CD4-positive, CD25-positive, alpha-beta regulatory T cell (primary cell): Measurements from ENCODE around the gene FERMT1. TPM values are rescaled to one million over a fixed set of nuclear protein-coding genes. Genes with fewer than 3 reads are reported as not detected.

Source experiments
- ATAC-seq, 2 donors: fragments of 150-1000 bp; cut with Tn5 transposase; one replicate each; pipeline ENCODE4 v1.10.0; 2021; ENCODE audit warnings: low read depth in 2 of 2, moderate number of reproducible peaks in 2 of 2, moderate library complexity in 1 of 2
- DNase-seq, 3 donors: peaks; one replicate each; pipeline versions ENCODE4 v3.0.0 to v3.0.0-alpha.2; 2012 to 2022; ENCODE audit warnings: mixed read lengths in 1 of 3
- H3K27ac ChIP-seq: one replicate; pipeline ENCODE4 v1.7.0; 2013; ENCODE audit warnings: mild to moderate bottlenecking, low read length; ENCODE audit not compliant: insufficient read depth, poor library complexity, severe bottlenecking
- H3K27me3 ChIP-seq: one replicate; pipeline ENCODE4 v1.7.0; 2013; ENCODE audit warnings: low read length; ENCODE audit not compliant: control insufficient read depth, insufficient read depth
- H3K36me3 ChIP-seq: one replicate; pipeline ENCODE4 v1.7.0; 2013; ENCODE audit warnings: mild to moderate bottlenecking, low read length, moderate library complexity; ENCODE audit not compliant: control insufficient read depth, insufficient read depth
- H3K4me1 ChIP-seq: 2 replicates; pipeline ENCODE4 v1.7.0; 2013; ENCODE audit warnings: mild to moderate bottlenecking, low read length; ENCODE audit not compliant: insufficient read depth, control insufficient read depth, poor library complexity, severe bottlenecking
- H3K4me3 ChIP-seq: one replicate; pipeline ENCODE4 v1.7.0; 2013; ENCODE audit warnings: low read depth, mild to moderate bottlenecking, low read length, moderate library complexity
- H3K9me3 ChIP-seq, 2 experiments: 1 replicate in 1 of 2; 2 replicates in 1 of 2; pipeline ENCODE4 v1.7.0; 2013; ENCODE audit warnings: low read length in 2 of 2, mild to moderate bottlenecking in 1 of 2, moderate library complexity in 1 of 2; ENCODE audit not compliant: control insufficient read depth in 2 of 2
- H3K27ac Mint-ChIP-seq, 3 donors: one replicate each; pipeline ENCODE4 v1.8.0; 2020 to 2022; ENCODE audit warnings: mild to moderate bottlenecking in 3 of 3, mixed read lengths in 3 of 3, moderate library complexity in 2 of 3
- H3K27me3 Mint-ChIP-seq: one replicate; pipeline ENCODE4 v1.8.0; 2022; ENCODE audit warnings: mild to moderate bottlenecking, mixed read lengths
- H3K36me3 Mint-ChIP-seq: one replicate; pipeline ENCODE4 v1.8.0; 2020; ENCODE audit warnings: mixed read lengths
- H3K4me1 Mint-ChIP-seq, 4 donors: one replicate each; pipeline ENCODE4 v1.8.0; 2020 to 2022; ENCODE audit warnings: mixed read lengths in 4 of 4, mild to moderate bottlenecking in 1 of 4
- H3K4me3 Mint-ChIP-seq, 4 donors: one replicate each; pipeline ENCODE4 v1.8.0; 2020 to 2022; ENCODE audit warnings: mild to moderate bottlenecking in 4 of 4, mixed read lengths in 4 of 4, moderate library complexity in 3 of 4
- H3K9me3 Mint-ChIP-seq, 7 donors: one replicate each; pipeline ENCODE4 v1.8.0; 2020 to 2022; ENCODE audit warnings: mixed read lengths in 7 of 7, mild to moderate bottlenecking in 3 of 7, moderate library complexity in 2 of 7
- polyA plus RNA-seq, 4 donors: library from polyadenylated mRNA; unstranded; fragments of 300-500 nt; fragmentation: Illumina TruSeq; gene quantifications; one replicate each; pipeline ENCODE4 v1.2.3, GENCODE V29; 2021
- total RNA-seq: library from RNA; stranded (reverse); gene quantifications from one replicate; pipeline ENCODE4 v1.2.3, GENCODE V29; 2022

Gene FERMT1
- total and polyA plus RNA-seq, 5 donors from 2014 or later, result not detected

GRCh38 chr20:6045566-6045965 lies 77.3 kb downstream of the FERMT1 start:
- Histone ChIP-seq H3K36me3 (peaks cover 4% of the 10 kb centered on the region), H3K4me3 (no peak overlapping the region), H3K27me3 (peaks cover 4% of the 10 kb centered on the region), H3K9me3 (no peaks in the 10 kb centered on the region), H3K27ac (no peak overlapping the region), H3K4me1 (no peaks in the 10 kb centered on the region)
- H3K27ac Mint-ChIP-seq, result no peak overlapping the region
- no peaks in the 10 kb centered on the region for H3K9me3 Mint-ChIP-seq
- H3K4me1 Mint-ChIP-seq, result peaks cover 0 to 2% (median under 1%) of the 10 kb centered on the region in 4 donors
- peaks cover 5% of the 10 kb centered on the region for H3K36me3 Mint-ChIP-seq
- H3K4me3 Mint-ChIP-seq, result no peak overlapping the region
- peaks cover 7% of the 10 kb centered on the region for H3K27me3 Mint-ChIP-seq
- ATAC-seq (no peak), DNase-seq (no peak)

DNA sequence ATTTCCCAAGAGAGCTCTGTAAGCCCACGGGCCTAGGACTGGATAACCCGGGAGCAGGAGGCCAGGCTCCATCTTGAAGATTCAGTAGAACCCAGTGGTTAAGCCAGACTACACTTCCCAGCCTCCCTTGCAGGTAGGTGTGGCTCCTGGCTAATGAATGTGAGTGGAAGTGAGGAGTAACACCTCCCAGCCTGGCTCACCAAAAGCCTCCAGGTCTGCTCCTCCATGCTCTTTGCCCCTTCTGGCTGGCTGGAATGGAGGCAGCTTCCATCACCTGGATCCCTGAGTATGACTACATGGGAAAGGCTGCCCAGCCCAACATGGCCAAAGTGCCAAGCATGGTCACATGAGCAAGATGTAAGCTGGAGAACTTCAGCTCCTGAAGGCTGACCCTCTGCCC lies 78.7 kb downstream of the FERMT1 start:
- Mint-ChIP-seq H3K27me3 (no peaks in the 10 kb centered on the region), H3K9me3 (no peaks in the 10 kb centered on the region), H3K27ac (peak overlapping the region in 1 of 3 donors; percentile 18), H3K36me3 (peaks cover 15% of the 10 kb centered on the region), H3K4me1 (peaks cover 0 to 1% (median 0%) of the 10 kb centered on the region in 4 donors), H3K4me3 (no peak overlapping the region)
- DNase-seq (no peak), ATAC-seq (no peak)
- Histone ChIP-seq H3K27me3 (no peaks in the 10 kb centered on the region), H3K4me3 (no peak overlapping the region), H3K9me3 (no peaks in the 10 kb centered on the region), H3K36me3 (peaks cover 18% of the 10 kb centered on the region), H3K4me1 (no peaks in the 10 kb centered on the region), H3K27ac (no peak overlapping the region)

GRCh38 chr20:6041808-6042265 lies 81.0 kb downstream of the FERMT1 start:
- no peaks in the 10 kb centered on the region for H3K9me3 ChIP-seq
- H3K27me3 Mint-ChIP-seq, result no peaks in the 10 kb centered on the region
- no peak overlapping the region for H3K27ac ChIP-seq
- no peak overlapping the region for H3K4me3 Mint-ChIP-seq
- peaks cover 39% of the 10 kb centered on the region for H3K36me3 ChIP-seq
- ATAC-seq (no peak), DNase-seq (no peak)
- no peak overlapping the region for H3K27ac Mint-ChIP-seq
- no peaks in the 10 kb centered on the region for H3K27me3 ChIP-seq
- no peak overlapping the region for H3K4me3 ChIP-seq
- no peaks in the 10 kb centered on the region for H3K4me1 Mint-ChIP-seq
- peaks cover 34% of the 10 kb centered on the region for H3K36me3 Mint-ChIP-seq
- no peaks in the 10 kb centered on the region for H3K9me3 Mint-ChIP-seq
- no peaks in the 10 kb centered on the region for H3K4me1 ChIP-seq

DNA sequence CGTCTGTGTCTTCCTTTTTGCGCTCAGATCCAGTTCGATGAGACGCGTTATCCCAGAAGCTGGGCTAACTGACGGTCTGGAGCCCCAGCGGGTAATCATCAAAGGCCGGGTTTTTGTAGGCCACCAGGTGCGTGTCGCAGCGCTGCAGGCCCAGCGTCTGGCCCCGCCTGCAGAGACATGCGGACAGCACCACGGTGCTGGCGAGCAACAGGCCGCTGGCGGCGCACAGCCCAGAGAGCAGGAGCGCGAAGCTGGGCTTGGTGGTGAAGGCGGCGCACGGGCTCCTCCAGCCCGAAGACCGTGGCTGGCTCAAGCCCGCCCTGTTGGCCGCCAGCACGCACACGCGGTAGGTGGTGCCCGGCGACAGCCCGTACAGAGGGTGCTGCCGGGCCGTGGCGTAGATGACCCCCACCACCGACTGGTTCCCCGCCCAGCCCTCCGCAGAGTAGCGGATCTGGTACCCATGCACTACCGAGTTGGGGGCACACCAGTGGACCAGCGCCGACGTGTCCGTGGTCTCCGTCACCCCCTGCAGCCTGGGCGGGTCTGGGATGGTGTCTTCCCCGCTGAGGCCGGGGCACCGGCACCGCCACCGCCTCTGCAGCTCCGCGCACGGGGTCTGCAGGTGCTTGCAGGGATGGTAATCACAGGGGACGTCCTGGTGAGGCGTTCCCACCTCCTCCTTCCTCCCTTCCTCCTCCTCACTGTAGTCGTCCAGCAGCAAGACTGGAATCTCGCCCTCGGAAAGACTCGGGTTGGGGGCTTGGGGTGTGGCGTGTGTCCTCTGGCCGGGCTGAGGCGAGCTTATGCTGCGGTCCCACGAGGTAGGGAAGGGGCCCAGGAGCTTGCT lies 81.6 kb downstream of the FERMT1 start:
- Mint-ChIP-seq H3K27ac (no peak overlapping the region), H3K27me3 (no peaks in the 10 kb centered on the region), H3K4me3 (no peak overlapping the region), H3K9me3 (no peaks in the 10 kb centered on the region), H3K4me1 (no peaks in the 10 kb centered on the region), H3K36me3 (peaks cover 35% of the 10 kb centered on the region)
- no peaks in the 10 kb centered on the region for H3K27me3 ChIP-seq
- H3K36me3 ChIP-seq, result peaks cover 45% of the 10 kb centered on the region
- H3K9me3 ChIP-seq, result no peaks in the 10 kb centered on the region
- no peak for ATAC-seq
- H3K4me3 ChIP-seq, result no peak overlapping the region
- no peak for DNase-seq
- no peaks in the 10 kb centered on the region for H3K4me1 ChIP-seq
- no peak overlapping the region for H3K27ac ChIP-seq

GRCh38 chr20:6040540-6040939 lies 82.3 kb downstream of the FERMT1 start:
- no peaks in the 10 kb centered on the region for H3K4me1 Mint-ChIP-seq
- no peak overlapping the region for H3K4me3 ChIP-seq
- ATAC-seq, result no peak
- no peaks in the 10 kb centered on the region for H3K9me3 Mint-ChIP-seq
- peaks cover 35% of the 10 kb centered on the region for H3K36me3 Mint-ChIP-seq
- H3K27ac Mint-ChIP-seq, result no peak overlapping the region
- H3K27me3 Mint-ChIP-seq, result no peaks in the 10 kb centered on the region
- no peaks in the 10 kb centered on the region for H3K4me1 ChIP-seq
- H3K4me3 Mint-ChIP-seq, result peak overlapping the region in 1 of 4 donors; percentile 51
- no peak overlapping the region for H3K27ac ChIP-seq
- no peak for DNase-seq
- H3K27me3 ChIP-seq, result no peaks in the 10 kb centered on the region
- H3K9me3 ChIP-seq, result no peaks in the 10 kb centered on the region
- peaks cover 47% of the 10 kb centered on the region for H3K36me3 ChIP-seq

DNA sequence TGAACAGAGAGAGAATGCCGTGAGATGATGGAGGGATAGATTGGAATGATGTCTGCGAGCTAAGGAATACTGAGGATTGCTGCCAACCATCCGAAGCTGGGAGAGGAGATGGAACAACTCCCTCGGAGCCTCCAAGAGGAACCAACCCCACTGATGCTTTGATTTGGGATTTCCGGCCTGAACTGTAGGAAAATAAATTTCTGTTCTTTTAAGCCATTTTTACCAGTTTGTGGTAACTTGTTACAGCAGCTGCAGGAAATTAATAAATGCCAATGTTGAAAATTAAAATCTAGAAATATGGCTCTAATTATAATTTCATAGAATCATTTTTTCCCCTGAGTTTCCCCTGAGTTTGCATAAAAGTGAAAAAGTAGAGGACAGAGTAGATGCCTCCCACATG lies 83.1 kb downstream of the FERMT1 start:
- Mint-ChIP-seq H3K4me3 (no peak overlapping the region), H3K27me3 (no peaks in the 10 kb centered on the region), H3K27ac (no peak overlapping the region), H3K9me3 (no peaks in the 10 kb centered on the region), H3K36me3 (peaks cover 36% of the 10 kb centered on the region), H3K4me1 (peaks cover 0 to under 1% (median under 1%) of the 10 kb centered on the region in 4 donors)
- H3K27me3 ChIP-seq, result no peaks in the 10 kb centered on the region
- DNase-seq (no peak), ATAC-seq (no peak)
- H3K27ac ChIP-seq, result no peak overlapping the region
- H3K4me3 ChIP-seq, result no peak overlapping the region
- H3K4me1 ChIP-seq, result no peaks in the 10 kb centered on the region
- peaks cover 52% of the 10 kb centered on the region for H3K36me3 ChIP-seq
- H3K9me3 ChIP-seq, result no peaks in the 10 kb centered on the region

- no peaks in the 10 kb centered on the region for H3K9me3 ChIP-seq
- H3K4me1 Mint-ChIP-seq, result peaks cover 0 to 10% (median 3%) of the 10 kb centered on the region in 4 donors
- H3K4me3 ChIP-seq, result no peak overlapping the region
- DNase-seq, result no peak
- H3K27me3 Mint-ChIP-seq, result no peaks in the 10 kb centered on the region
- peaks cover 65% of the 10 kb centered on the region for H3K36me3 ChIP-seq
- H3K4me3 Mint-ChIP-seq, result no peak overlapping the region
- H3K36me3 Mint-ChIP-seq, result peaks cover 46% of the 10 kb centered on the region
- H3K27ac Mint-ChIP-seq, result peak overlapping the region in 1 of 3 donors; percentile 64
- no peaks in the 10 kb centered on the region for H3K4me1 ChIP-seq
- H3K27me3 ChIP-seq, result no peaks in the 10 kb centered on the region
- no peak overlapping the region for H3K27ac ChIP-seq
- H3K9me3 Mint-ChIP-seq, result no peaks in the 10 kb centered on the region
- no peak for ATAC-seq
Observed at GRCh38 chr20:6038256-6038655, 84.6 kb downstream of the FERMT1 start.

DNA sequence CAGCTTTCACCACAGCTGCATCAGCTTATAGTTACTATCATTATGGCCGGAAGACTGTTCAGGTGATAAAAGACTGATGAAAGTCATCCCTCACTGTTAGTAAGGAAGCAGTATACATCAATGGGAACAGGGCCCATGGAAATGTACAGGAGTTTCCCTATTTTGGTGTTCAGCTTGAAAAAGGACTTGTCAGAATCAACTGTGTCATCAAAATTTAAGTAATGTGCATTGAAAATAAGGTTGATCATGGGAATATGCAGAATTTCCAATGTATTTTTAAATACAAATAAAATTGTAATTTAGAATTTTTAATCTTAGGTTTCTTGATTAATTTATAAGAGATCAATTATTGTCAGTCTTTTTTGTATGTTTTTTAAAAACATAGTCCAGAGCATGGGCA lies 85.7 kb downstream of the FERMT1 start:
- ATAC-seq (no peak), DNase-seq (no peak)
- Mint-ChIP-seq H3K27me3 (no peaks in the 10 kb centered on the region), H3K9me3 (no peaks in the 10 kb centered on the region), H3K4me1 (peaks cover 0 to 10% (median 4%) of the 10 kb centered on the region in 4 donors), H3K36me3 (peaks cover 51% of the 10 kb centered on the region), H3K4me3 (no peak overlapping the region), H3K27ac (no peak overlapping the region)
- Histone ChIP-seq H3K36me3 (peaks cover 69% of the 10 kb centered on the region), H3K27ac (no peak overlapping the region), H3K9me3 (no peaks in the 10 kb centered on the region), H3K27me3 (no peaks in the 10 kb centered on the region), H3K4me3 (no peak overlapping the region), H3K4me1 (no peaks in the 10 kb centered on the region)
